Muscle of leg (tissue), 11 donors: ENCODE results near the gene SPOP. TPM values are rescaled to one million over a fixed set of nuclear protein-coding genes. Genes with fewer than 3 reads are reported as not detected.
A peak's percentile ranks its signal among the peaks of the same experiment; 100 is the strongest.
"Not testable (repeated sequence)": the region's sequence is repeated elsewhere in the genome, so short reads cannot be mapped to it uniquely, and the experiment has no call there.

Experiments
- DNase-seq: peaks from one replicate; pipeline ENCODE4 v3.0.0; 2013
- H3K27ac ChIP-seq: one replicate; pipeline ENCODE4 v1.5.1; 2013; ENCODE audit warnings: mild to moderate bottlenecking, low read length, control low read depth
- H3K27me3 ChIP-seq: one replicate; pipeline ENCODE4 v1.6.1; 2013; ENCODE audit warnings: low read length; ENCODE audit not compliant: control insufficient read depth, insufficient read depth
- H3K36me3 ChIP-seq: one replicate; pipeline ENCODE4 v1.6.1; 2013; ENCODE audit warnings: low read length; ENCODE audit not compliant: control insufficient read depth, insufficient read depth
- H3K4me1 ChIP-seq: one replicate; pipeline ENCODE4 v1.6.1; 2013; ENCODE audit warnings: low read length; ENCODE audit not compliant: control insufficient read depth, insufficient read depth
- H3K4me3 ChIP-seq: one replicate; pipeline ENCODE4 v1.5.1; 2013; ENCODE audit warnings: low read length, control low read depth
- H3K9me3 ChIP-seq: replicated peaks from 2 replicates; pipeline ENCODE4 v1.6.1; 2013; ENCODE audit warnings: low read depth, low read length; ENCODE audit not compliant: control insufficient read depth
- WGBS: methylation state at CpG from one replicate; pipeline ENCODE4 v1.1.5; 2013; ENCODE audit warnings: missing lambda C conversion rate; ENCODE audit not compliant: insufficient coverage; 5-methylcytosine and 5-hydroxymethylcytosine counted together
- polyA plus RNA-seq, 8 donors: library from polyadenylated mRNA; unstranded; fragments of 120-200 nt; gene quantifications; one replicate each; pipeline versions ENCODE4 v1.2.1 to v1.2.3, GENCODE V29; 2013; ENCODE audit warnings: inconsistent platforms in 1 of 8, low replicate concordance in 1 of 8; ENCODE audit not compliant: insufficient read length in 8 of 8, insufficient read depth in 1 of 8
- total RNA-seq: library from RNA; stranded (reverse); fragments of 120-200 nt; gene quantifications from one replicate; pipeline ENCODE4 v1.2.4, GENCODE V29; 2013

Gene SPOP
- total and polyA plus RNA-seq, 9 donors = 46.9 to 59.7 (median 52.5) TPM

DNA sequence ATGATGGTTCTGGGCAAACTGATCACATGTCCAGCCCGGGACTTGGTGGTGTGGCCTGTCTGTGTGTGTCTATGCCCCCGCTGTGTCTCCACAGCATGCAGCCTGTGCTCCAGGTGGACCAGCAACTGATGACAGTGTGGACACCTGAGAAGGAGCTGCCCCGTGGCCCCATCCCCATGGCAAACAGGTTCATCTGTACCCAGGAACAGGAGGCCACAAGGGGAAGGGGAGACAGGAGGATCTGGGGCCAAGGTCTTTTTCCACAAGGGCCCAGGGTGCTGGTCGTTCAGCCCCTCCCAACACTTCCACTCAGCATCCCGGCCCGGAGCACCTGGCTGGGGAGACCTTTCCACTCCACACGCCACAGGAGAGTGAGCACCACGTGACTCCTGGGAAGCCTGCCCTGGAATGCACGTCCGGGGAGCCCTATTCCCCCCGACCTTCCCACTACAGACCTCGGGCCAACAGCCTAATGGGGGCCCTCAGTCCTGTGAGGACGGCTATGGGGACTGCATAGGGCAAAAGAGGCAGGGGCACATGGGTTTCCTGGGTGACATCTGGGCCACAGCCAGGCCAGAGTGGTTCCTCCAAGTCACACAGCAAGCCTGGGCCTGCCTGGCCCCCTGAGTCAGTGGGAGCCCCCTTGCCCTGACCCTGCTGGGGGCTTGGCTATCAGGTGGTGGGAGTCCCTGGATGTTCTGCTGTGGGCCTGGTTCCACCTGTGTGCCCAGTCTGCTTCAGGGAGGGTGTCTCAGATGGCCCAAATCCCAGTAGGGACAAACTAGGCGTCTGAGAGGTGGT, 123.0 kb downstream of the SPOP start:
- H3K9me3 ChIP-seq = no peaks in the 10 kb centered on the region
- no peak overlapping the region for H3K4me3 ChIP-seq
- H3K36me3 ChIP-seq = no peaks in the 10 kb centered on the region
- peaks cover 53% of the 10 kb centered on the region for H3K4me1 ChIP-seq
- H3K27ac ChIP-seq = no peak overlapping the region
- H3K27me3 ChIP-seq = peaks cover 2% of the 10 kb centered on the region
- peak; percentile 51 for DNase-seq
- 43% methylated on average over 13 of the region's 14 CpGs for WGBS

DNA sequence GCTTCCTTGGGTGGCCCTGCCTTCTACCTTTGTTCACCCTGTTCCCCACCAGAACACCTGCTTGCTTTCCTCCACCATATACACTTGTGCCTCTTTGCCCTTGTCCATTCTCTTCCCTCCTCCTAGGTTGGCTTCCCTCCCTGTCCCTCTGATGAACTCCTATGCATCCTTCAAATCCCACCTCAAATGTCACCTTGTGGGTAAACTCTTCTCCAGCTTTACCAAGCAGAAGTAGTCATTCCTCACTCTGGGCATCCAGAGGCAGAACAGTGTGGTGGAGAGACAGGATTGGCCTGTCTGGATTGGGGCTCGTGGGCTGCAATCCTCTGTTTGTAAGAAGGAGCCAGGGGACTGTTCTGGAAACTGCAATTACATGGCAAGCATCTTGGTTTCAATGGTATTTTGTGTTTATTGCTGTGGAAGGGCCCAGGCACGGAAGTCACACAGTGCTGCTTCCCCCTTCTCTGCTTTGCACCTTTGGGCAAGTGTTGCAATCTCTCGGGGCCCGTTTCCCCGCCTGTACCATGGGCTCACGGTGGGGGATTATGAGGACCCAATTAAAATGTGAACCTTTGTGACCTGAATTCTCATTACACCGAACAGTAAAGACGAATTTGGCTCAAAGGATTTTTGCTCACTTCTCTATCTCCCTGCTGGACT, 124.1 kb downstream of the SPOP start:
- Histone ChIP-seq H3K36me3 (no peaks in the 10 kb centered on the region), H3K9me3 (no peaks in the 10 kb centered on the region), H3K27ac (no peak overlapping the region), H3K27me3 (peaks cover 2% of the 10 kb centered on the region), H3K4me1 (peaks cover 61% of the 10 kb centered on the region), H3K4me3 (no peak overlapping the region)
- 64% methylated on average over 6 of the region's 8 CpGs for WGBS
- DNase-seq = no peak

DNA sequence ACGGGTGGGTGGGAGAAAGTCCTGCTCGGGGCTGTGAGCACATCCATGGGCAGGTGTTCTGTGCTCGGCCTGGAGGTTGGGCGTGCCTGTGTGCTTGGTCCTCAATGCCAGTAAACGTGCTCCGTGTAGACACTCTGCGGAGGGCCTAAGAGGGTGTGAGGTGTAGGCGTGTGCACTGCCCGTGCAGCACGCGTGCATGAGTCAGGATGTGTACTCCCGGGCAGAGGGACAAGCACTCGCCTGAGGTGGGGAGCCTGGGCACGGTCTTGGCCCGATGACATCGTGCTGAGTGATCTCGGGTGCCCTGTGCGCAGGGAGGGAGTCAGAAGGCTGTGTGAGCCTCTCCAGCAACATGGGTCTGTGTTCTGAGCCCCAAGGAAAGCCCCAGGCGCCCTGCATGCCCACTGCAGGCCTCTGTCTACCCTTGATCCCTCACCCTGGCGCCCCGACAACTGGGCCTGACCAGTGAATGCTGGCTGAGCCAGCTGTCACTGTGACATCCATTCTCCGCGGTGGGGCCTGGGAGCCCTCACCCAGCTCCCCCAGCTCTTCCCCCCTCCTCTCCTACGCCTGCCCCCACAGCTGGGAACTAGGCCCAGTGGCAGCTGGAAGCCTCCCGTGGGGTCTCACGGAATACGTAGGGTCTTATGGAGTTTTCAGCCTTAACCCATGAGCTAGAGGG, 125.7 kb downstream of the SPOP start:
- H3K4me3 ChIP-seq = no peak overlapping the region
- H3K9me3 ChIP-seq = no peaks in the 10 kb centered on the region
- H3K4me1 ChIP-seq = peaks cover 77% of the 10 kb centered on the region
- peak overlapping the region; percentile 63 for H3K27ac ChIP-seq
- DNase-seq = peak; percentile 84
- no peaks in the 10 kb centered on the region for H3K36me3 ChIP-seq
- H3K27me3 ChIP-seq = no peaks in the 10 kb centered on the region
- 67% methylated on average over 20 of the region's 27 CpGs for WGBS

DNA sequence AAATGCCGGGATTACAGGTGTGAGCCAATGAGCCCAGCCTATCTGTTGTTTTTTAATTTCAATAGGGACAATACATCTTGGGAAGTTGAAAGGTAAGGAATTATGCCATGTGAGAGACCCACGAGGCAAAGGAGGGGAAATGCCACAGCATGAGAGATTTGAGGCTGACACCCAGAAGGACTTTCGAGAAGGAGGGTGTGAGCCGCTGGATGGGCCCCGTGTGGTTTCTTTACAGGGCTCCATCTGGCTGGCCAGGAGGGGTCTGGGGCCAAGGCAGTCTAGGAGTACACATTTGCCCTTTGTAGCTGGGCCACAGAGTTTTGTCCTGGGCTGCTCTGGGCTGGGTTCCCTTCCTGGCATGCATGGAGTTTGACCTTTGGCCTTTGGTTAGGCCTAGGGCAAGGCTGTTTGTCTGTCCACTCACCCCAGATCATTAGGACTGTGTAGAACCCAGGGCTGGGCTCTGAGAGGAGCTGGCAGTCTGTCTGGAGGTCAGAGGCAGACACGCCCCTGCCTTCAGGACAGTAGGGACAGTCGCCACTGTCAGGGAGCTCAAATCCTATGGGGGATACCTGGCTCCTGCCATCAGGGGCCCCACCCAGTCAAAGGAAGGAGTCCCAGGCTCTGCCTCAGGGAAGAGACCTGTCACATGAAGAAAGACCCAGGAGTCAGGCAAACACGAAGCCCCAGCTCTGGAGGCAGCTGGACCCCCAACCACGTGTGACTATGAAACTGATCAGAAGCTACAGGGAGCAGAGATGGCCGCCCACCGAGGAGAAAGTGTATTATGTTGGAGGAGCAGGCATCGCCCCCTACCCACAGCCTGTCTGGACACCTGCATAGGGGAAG, 126.5 kb downstream of the SPOP start:
- H3K9me3 ChIP-seq = no peaks in the 10 kb centered on the region
- no peaks in the 10 kb centered on the region for H3K36me3 ChIP-seq
- DNase-seq = no peak
- H3K4me3 ChIP-seq = no peak overlapping the region
- H3K27ac ChIP-seq = no peak overlapping the region
- peaks cover 84% of the 10 kb centered on the region for H3K4me1 ChIP-seq
- H3K27me3 ChIP-seq = no peaks in the 10 kb centered on the region
- 82% methylated on average over 8 of the region's 12 CpGs for WGBS

DNA sequence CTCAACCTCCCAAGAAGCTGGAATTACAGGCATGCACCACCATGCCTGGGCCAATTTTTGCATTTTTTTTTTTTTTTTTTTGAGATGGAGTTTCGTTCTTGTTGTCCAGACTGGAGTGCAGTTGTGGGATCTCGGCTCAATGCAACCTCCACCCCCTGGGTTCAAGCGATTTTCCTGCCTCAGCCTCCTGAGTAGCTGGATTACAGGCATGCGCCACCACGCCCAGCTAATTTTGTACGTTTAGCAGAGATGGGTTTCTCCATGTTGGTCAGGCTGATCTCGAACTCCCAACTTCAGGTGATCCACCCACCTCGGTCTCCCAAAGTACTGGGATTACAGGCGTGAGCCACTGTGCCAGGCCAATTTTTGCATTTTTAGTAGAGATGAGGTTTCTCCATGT, 127.1 kb downstream of the SPOP start:
- not testable (repeated sequence) for H3K36me3 ChIP-seq, H3K27ac ChIP-seq, DNase-seq, H3K9me3 ChIP-seq, H3K27me3 ChIP-seq, H3K4me3 ChIP-seq
- 94% methylated on average over 6 of the region's 9 CpGs for WGBS
- H3K4me1 ChIP-seq = peaks cover 86% of the 10 kb centered on the region

DNA sequence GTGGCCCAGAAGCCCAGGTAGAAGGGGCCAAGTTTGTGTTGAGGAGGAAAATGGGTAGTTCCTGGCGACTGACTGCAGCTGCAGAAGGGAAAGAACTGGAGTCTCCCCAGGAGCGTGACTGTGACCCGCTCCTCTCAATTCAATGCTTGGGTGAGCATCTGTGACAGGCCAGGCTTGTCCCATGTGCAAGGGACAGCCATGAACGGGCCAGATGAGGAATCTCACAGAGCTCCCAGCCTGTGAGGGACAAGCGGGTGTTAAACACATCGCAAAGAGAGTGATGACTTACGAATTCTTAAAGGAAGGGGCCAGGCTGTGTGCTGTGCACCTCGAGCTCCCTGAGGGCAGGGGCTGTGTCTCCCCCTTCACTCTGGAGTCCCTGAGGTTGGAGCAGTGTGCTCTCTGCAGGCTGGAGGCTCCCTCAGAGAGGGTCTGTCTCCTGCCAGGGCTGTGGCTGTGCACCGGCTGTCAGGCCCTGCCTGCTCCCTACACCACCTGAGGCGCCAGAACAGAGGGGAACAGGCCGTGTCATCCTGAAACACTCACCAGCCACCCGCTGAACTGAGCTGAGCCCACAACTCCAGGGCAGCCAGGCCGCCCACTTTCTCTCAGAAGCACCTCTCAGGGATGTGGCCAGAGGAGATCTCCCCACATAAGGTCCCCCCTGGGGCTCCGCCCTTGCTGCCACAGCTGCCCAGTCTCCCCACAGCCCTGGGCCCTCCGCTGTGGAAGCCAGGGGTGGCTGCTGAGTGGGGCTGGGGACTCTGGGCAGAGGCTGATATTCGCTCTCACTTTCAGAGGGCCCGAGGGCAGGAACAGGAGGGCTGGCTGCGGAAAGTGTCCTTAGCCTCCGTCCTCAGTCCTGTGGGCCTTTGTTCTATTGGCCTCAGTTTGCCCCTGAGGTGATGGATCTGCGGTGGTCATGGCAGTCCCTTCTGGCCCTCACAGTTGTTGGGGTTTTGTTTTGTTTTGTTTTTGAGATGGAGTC, 127.9 kb downstream of the SPOP start:
- Histone ChIP-seq H3K4me3 (no peak overlapping the region), H3K27ac (no peak overlapping the region), H3K4me1 (peaks cover 86% of the 10 kb centered on the region), H3K27me3 (no peaks in the 10 kb centered on the region), H3K36me3 (no peaks in the 10 kb centered on the region), H3K9me3 (no peaks in the 10 kb centered on the region)
- WGBS = 75% methylated on average over 17 of the region's 20 CpGs
- no peak for DNase-seq

DNA sequence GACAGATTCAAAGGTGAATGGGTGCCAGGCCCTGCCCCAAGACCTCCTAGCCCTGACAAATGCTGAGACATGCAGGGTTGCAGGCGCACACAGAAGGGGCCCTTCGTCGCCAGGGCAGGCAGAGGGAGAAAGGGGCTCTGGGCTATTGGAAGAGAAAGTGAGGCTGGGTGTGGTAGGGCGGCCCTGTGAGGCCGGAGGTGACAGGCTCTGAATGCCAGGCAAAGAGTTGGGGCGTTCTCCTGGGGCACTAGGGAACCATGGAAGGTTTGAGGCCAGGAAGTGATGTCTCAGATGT, 128.6 kb downstream of the SPOP start:
- Histone ChIP-seq H3K9me3 (no peaks in the 10 kb centered on the region), H3K4me3 (no peak overlapping the region), H3K36me3 (no peaks in the 10 kb centered on the region), H3K27me3 (no peaks in the 10 kb centered on the region), H3K4me1 (peaks cover 83% of the 10 kb centered on the region), H3K27ac (no peak overlapping the region)
- no peak for DNase-seq
- 93% methylated on average over 6 of the region's 6 CpGs for WGBS
